Endothelial cell of hepatic sinusoid (primary cell): ENCODE measurements around the gene TGFB1.
"Not testable (repeated sequence)": the region's sequence is repeated elsewhere in the genome, so short reads cannot be mapped to it uniquely, and the experiment has no call there.

Experiments
- in situ Hi-C: cut with HindIII; loops from 2 replicates; pipeline ENCODE4 v1.10.0; 2017; ENCODE audit warnings: low sequenced_read_pairs

The TGFB1 gene

GRCh38 chr19:41353466-41354342 lies at the start of gene TGFB1:
TGFB1 (minus strand) TSS chr19:41353922; CDS start chr19:41353044, 878 bp downstream.
- in situ Hi-C loops: no loop called here

GRCh38 chr19:41402010-41402409 lies 48.3 kb upstream of the TGFB1 start:
- in situ Hi-C loops: no loop called here

- in situ Hi-C loops: no loop called here
These were observed 47.8 kb upstream of the TGFB1 start for GRCh38 chr19:41401483-41401882.

DNA sequence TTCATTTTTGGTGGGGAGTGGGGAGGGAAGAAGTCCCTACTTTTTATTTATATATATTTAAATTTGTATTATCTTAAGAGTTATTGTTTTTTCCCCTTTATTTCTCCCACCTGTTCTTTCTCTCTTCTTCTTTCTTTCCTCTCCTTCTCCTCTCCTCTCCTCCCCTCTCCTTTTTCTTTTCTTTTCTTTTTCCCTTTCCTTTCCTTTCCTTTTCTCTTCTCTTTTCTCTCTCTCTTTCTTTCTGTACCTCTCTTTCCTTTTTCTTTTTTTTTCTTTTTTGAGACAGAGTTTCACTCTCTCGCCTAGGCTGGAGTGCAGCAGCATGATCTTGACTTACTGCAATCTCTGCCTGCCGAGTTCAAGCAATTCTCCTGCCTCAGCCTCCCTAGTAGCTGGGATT lies 45.8 kb upstream of the TGFB1 start:
- in situ Hi-C loops: no loop called here

DNA sequence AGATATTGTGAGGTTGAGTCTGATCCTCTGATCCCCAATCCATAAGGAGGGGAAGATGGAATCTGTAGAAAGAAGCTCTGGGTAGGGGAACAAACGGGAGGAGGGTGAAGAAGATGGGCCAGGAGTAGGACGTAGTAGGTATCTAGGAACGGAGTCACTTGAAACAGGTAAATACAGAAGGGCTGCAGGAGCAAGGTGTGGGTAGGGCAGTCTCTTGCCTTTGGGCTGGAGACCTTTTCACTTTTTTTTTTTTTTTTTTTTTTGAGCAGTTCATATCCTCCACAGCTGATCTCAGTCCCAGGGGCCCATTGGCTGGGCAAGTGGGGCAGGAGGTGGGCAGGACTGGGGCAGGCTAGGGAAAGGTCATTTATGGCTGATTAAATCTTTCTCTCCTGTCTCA lies 45.4 kb upstream of the TGFB1 start:
- in situ Hi-C loops: no loop called here

DNA sequence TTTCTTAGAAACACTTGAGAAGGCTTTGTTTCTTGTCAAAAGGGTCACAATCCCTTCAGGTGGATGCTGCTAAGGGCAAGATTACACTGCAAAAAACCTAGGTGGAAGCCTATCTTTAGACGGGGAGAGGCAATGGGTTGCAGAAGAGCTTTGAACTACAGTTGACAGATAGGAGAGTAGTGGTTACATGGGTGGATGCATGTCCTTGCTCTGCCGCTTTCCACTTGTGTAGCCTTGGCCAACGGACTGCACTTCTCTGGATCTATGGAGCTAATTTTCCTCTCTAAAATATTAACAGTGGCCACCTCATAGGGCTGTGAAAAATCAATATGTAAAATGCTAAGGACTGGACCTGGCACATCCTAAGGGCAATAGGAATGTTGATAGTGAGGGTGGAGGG lies 44.9 kb upstream of the TGFB1 start:
- in situ Hi-C loops: no loop called here

DNA sequence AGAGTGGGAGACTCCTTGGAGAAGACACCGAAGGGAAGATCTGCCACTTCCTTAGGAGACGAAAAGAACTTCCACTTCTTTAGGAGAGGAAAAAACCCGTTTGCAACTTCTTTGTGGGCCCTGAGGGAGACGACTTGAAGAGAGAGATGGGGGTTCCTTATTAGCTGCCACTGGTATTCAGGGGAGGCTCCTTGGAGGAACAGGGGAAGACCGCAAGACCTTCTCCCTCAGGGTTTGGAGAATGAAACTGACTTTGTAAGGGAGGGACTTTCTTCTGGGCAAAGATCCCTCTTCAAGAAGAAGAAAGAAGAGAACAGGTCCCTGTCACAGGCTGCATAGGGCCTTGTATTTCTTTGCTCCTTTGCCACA lies 44.3 kb upstream of the TGFB1 start:
- in situ Hi-C loops: no loop called here

DNA sequence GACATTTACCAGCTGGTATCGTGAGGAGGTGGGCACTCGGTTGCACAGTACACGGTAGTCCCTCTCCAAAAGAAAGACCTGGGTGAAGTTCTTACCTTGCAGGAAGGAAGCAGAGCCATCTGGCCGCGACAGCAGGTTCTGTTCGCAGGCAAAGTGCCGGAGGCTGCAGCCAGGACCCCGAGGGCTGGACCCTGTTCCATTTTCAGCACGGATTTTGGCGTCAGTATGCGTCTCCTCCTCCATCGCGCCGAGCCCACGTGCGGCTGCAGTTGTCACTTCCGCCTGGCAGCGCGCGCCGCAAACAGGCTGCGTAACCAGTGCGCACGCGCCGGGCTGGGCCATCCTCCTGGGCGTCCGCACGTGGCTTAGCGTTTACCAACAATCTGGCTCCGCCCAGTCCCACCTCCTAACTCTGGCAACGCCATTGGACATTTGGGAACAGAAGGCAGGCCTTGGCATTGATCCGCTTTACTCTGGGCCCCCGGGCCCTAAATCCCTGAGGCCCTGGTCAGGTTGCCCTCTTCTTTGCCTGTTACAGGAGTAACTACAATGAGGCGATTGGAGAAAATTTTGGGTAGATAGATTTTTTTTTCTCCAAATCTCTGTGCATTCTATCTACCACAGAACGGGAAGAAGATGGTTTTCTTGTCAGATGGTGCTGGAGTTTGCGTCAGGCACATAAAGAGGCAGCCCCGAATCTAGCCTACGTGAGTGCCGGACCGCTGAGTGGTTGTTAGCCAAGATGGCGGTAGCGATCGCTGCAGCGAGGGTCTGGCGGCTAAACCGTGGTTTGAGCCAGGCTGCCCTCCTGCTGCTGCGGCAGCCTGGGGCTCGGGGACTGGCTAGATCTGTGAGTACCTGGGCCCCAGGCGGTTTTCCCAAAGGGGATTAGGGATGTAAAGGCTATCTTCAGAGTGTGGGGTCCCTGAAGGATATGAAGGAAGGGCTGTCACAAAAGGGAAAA lies 43.6 kb upstream of the TGFB1 start, which contains the start of the genes BCKDHA and EXOSC5:
Gene BCKDHA (plus strand): TSS at position 733 of the 964 bp plus-strand sequence. CDS start 10 bp downstream, at position 743.
Gene EXOSC5 (minus strand): TSS at position 274 of the 964 bp plus-strand sequence. CDS start 31 bp downstream, at position 243.
- in situ Hi-C loops: no loop called here

DNA sequence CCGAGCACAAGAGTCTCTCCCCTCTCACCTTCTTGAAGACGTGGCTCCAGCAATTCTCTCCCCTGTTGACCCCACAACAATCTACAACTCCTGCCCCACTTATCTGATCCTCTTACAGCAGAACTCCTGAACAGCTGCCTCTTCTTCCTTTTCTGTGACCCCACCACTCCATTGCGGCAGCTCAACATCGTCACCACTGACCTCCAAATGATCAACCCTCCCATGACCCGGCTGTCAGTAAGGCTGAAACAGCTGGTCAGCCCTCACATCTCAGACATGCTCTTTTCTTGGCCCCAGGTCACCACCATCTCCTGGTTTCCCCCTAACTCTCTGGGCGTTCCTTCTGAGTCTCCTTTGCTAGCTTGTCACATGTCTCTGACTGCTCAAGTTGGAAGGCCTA lies 41.6 kb upstream of the TGFB1 start:
- in situ Hi-C loops: no loop called here

DNA sequence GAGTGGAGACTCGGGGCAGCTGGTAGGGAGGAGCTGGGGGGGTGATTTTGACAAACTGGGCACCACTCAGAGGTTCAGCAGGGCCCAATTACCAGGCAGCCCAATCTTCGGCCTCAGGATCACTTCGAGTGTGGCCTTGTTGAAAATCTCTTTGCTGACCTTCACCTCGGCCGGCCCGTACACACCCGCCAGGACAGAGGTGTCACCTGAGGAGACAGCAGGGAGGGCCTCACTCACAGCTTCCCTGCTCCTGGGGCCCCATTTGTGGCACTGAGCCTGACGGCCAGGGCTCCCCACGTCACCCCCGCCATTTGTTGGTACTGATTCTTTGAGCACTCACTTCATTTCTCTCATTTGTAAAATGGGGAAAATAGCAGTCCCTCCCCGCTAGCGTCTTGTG lies 39.1 kb upstream of the TGFB1 start:
- in situ Hi-C loops: no loop called here

DNA sequence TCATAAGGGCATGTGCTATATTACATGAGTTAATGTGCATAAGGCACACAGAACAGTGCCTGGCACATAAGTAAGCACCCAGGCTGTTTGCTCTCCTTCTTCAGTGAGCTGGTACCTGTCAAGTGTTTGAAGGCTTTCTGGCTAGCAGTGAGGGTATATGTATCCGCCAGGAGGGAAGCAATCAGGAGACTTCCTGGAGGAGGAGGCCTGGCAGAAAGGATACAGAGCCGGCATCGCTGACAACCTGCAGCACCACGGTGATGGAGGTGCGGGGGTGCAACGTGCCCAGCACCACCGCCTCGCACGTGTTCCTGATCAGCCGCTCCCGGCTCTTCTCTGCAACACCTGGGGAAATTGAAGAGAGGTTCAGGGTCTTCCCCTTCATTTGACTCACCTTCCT lies 37.9 kb upstream of the TGFB1 start:
- in situ Hi-C loops: no loop called here

DNA sequence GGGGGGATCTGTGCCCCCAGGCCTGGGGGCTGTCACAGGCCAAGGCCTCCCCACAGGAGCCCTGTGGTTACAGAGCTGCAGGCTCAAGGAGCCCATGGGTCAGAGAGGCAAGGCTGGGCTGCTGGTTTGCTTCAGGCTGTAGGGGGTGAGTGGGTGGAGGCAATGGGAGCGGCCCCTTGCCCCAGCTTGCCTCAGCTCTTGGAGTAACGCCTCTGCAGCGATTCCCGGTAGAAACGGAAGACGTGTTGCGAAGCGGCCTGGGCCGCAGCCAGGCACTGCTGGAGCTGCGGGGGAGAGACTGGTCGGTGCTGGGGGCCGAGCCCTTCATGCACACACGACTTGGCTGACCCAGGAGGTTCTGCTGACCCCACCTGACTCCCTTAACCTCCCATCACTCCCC lies 32.7 kb upstream of the TGFB1 start:
- in situ Hi-C loops: no loop called here

- in situ Hi-C loops: no loop called here
These were observed 30.6 kb upstream of the TGFB1 start for GRCh38 chr19:41384351-41384750.

DNA sequence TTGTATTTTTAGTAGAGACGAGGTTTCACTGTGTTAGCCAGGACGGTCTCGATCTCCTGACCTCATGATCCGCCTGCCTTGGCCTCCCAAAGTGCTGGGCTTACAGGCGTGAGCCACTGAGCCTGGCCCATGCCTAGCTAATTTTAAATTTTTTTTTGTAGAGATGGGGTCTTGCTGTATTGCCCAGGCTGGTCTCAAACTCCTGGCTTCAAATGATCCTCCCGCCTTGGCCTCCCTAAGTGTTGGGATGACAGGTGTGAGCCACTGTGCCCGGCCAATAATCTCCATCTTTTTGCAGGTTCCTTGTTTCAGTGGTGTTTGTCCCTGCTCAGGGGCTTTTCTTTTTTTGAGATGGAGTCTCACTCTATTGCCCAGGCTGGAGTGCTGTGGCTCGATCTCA lies 27.8 kb upstream of the TGFB1 start:
- in situ Hi-C loops: not testable (repeated sequence)

GRCh38 chr19:41377977-41378709 lies 24.4 kb upstream of the TGFB1 start:
- in situ Hi-C loops: no loop called here

DNA sequence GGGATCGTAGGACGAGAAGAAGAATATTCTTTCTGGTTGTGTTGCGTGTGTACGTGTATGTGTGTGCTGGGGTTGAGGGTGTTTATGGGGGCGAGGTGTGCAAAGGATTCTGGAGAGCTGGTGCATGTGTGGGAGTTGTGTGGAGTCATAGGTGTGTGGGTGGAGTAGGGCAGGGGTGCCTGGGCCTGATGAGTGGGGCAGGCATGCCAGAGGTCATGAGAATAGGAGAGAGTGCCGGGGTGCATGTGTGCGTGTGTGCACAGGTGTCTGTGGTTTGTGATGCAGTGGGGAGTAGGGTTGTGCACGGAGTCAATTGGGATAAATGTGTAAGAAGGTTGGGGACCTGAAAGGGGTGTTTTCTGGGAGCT lies 23.3 kb upstream of the TGFB1 start:
- in situ Hi-C loops: no loop called here

- in situ Hi-C loops: no loop called here
These were observed 22.7 kb upstream of the TGFB1 start, which contains the start of gene TMEM91 for GRCh38 chr19:41376241-41376997. TMEM91 (plus strand) TSS chr19:41376533; CDS start chr19:41378310, 1,777 bp downstream.

DNA sequence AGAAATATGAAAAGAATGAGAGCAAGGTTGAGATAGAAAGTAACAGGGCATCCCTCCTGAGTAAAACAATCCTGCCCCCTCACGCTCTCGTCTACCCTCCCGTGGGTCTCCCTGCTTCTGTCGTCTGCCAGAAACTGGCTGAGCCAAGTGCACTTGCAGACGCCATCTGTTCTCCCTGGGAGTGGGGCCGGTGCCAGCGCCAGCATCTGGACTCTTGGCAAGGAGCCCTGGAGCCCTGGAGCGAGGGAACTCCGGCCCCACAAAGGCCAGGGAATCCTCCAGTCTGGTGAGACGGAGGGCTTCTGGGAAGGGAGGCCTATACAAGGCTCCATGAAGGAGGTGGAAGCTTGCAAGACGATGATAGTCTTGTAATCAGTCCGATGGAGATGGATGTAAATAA lies 20.3 kb upstream of the TGFB1 start:
- in situ Hi-C loops: no loop called here

DNA sequence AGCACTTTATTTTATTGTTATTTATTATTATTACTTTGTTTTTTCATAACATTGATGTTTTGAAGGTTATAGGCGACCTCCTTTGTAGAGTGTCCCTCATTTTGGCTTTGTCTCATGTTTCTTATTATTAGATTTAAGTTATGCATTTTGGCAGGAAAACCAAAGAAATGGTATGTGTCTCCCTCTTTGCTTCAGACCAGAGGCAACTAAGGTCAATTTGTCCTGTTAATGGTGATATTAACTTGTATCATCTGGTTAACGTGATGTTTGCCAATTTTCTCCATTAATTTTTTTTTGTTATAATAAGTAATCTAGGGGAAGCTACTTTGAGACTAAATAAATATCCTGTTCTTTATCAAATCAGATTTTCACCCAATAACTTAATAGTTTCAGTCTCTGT lies 18.8 kb upstream of the TGFB1 start:
- in situ Hi-C loops: no loop called here

GRCh38 chr19:41371541-41371940 lies 17.8 kb upstream of the TGFB1 start:
- in situ Hi-C loops: no loop called here
